IPS DF 6.9 (cell line): ENCODE results near the gene PGAP3.

ENCODE experiments used
- DNase-seq: peaks from one replicate; pipeline ENCODE4 v3.0.0-alpha.2; 2013; ENCODE audit warnings: low read depth, low spot score
- H3K27ac ChIP-seq: one replicate; pipeline ENCODE4 v1.5.1; 2013; ENCODE audit warnings: low read length, control low read depth
- H3K27me3 ChIP-seq: 2 replicates; pipeline ENCODE4 v1.6.1; 2013; ENCODE audit warnings: mild to moderate bottlenecking, low read length; ENCODE audit not compliant: control insufficient read depth, insufficient read depth
- H3K36me3 ChIP-seq: 2 replicates; pipeline ENCODE4 v1.6.1; 2013; ENCODE audit warnings: low read length; ENCODE audit not compliant: control insufficient read depth, insufficient read depth
- H3K4me1 ChIP-seq: 2 replicates; pipeline ENCODE4 v1.6.1; 2013; ENCODE audit warnings: low read length; ENCODE audit not compliant: control insufficient read depth, insufficient read depth
- H3K4me3 ChIP-seq: 2 replicates; pipeline ENCODE4 v1.5.1; 2013; ENCODE audit warnings: mild to moderate bottlenecking, low read length
- H3K9me3 ChIP-seq: 2 replicates; pipeline ENCODE4 v1.6.1; 2013; ENCODE audit warnings: low read length, inconsistent platforms; ENCODE audit not compliant: control insufficient read depth, insufficient read depth
- WGBS: extraction: QIAGEN DNeasy Blood & Tissue Kit; methylation state at CpG from one replicate; pipeline ENCODE4 v1.1.7; 2013; ENCODE audit warnings: mixed read lengths, missing lambda C conversion rate; ENCODE audit not compliant: insufficient read length, insufficient coverage; 5-methylcytosine and 5-hydroxymethylcytosine counted together

Gene PGAP3

DNA sequence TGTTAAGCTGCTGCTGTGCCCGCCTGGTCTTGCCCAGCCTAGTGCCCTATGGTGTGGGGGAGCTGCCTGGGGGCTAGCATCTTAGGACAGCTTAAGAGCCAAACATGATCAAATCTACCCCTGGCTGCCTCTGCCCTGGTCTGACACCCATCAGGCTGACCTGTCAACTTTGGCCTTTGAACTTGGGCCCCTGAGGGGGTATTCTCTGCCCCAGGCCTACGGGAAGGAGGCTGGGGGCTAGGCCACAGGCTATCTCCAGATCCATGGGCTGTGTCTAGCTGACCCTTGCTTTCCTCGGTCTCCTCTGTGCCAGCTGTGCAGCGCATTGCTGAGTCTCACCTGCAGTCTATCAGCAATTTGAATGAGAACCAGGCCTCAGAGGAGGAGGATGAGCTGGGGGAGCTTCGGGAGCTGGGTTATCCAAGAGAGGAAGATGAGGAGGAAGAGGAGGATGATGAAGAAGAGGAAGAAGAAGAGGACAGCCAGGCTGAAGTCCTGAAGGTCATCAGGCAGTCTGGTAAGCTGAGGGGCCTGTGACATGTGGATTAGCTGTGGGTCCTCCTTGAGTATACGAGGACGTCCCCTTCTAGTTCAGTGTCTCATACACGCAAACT, 54.2 kb downstream of the PGAP3 start:
- no peaks in the 10 kb centered on the region for H3K9me3 ChIP-seq
- no peaks in the 10 kb centered on the region for H3K27me3 ChIP-seq
- WGBS: no CpG with 5 or more reads among the region's 8 CpGs
- no peak overlapping the region for H3K27ac ChIP-seq
- no peak for DNase-seq
- no peak overlapping the region for H3K4me3 ChIP-seq
- H3K4me1 ChIP-seq: peaks cover 11% of the 10 kb centered on the region
- H3K36me3 ChIP-seq: no peaks in the 10 kb centered on the region

DNA sequence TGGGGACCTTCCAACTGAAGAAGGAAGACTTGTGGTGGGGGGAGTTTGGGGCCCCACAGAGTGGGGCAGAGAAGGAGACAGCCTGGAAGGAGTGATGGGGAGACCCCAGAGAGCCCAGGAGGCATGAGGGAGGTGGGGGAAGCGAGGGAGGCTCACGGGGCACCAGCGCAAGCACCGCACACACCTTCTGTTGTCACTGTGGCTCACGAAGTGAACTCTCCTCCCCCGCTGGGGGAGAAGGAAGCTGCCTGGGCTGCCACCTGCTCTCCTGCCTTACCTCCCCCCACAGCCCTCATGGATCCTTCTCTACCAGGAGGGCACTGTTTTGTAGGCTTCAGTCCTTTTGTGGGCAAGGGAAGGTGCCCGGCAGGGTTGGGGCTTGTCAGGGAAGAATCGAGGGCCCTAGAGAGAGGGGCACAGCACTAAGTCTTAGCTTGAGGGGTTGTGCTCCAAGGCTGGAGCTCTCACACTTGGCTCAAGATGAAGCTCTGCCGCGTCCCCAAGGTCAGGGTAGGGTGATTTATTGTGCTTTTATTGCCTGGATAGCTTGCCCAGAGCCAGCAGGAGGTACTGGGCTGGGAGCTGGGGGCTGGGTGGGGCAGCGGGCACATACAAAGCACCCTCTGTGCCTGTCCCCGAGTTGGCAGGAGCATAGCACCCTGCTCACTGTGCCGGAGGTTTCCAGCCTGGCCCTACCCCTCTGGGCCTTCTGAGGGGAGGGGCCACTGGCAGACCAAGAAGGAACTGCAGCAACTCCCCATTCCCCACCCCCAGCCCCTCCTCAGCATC, 55.5 kb downstream of the PGAP3 start:
- no peak overlapping the region for H3K4me3 ChIP-seq
- no peaks in the 10 kb centered on the region for H3K9me3 ChIP-seq
- peaks cover 4% of the 10 kb centered on the region for H3K27me3 ChIP-seq
- no peaks in the 10 kb centered on the region for H3K36me3 ChIP-seq
- peaks cover 18% of the 10 kb centered on the region for H3K4me1 ChIP-seq
- WGBS: no CpG with 5 or more reads among the region's 13 CpGs
- H3K27ac ChIP-seq: no peak overlapping the region
- no peak for DNase-seq

DNA sequence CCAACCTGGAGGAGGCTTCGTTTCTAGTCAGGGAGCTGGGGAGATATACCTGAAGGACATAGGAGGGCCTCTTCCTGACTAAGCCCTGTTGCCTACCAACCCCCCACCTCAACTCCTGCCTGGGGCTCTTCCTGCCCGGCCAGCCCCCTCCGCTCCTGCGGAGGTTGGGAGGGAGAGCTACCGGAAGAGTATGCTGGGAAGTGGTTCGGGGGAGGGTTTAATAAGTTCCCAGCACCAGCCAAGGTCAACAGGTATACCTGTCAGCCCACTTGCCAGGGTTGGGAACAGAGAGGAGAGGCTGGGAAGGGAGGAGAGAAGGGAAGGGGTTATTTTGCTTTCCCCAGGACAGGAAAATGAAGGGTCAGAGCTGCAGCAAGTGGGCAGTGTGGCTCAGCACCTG, 56.5 kb downstream of the PGAP3 start:
- Histone ChIP-seq H3K36me3 (no peaks in the 10 kb centered on the region), H3K4me1 (peaks cover 18% of the 10 kb centered on the region), H3K27me3 (peaks cover 4% of the 10 kb centered on the region), H3K9me3 (no peaks in the 10 kb centered on the region), H3K4me3 (no peak overlapping the region), H3K27ac (no peak overlapping the region)
- no peak for DNase-seq
- no CpG with 5 or more reads among the region's 6 CpGs for WGBS

DNA sequence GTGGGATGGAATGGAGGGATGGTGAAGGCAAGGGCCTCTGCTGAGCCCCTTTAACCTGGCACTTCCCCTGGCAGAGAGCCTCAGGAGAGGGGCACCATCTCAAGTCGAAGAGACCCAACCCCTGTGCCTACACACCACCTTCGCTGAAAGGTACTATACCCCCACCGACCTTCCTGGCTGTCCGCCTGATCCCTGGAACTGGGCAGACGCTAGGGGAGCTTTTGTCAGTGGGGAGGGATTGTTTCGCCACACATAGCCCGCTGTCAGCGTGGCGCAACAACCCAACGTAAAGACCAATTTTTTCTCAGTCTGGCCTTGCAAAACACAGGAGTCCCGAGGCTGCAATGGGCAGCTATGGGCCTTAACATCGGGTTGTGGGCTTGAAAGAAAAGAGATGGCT, 58.0 kb downstream of the PGAP3 start:
- no CpG with 5 or more reads among the region's 12 CpGs for WGBS

DNA sequence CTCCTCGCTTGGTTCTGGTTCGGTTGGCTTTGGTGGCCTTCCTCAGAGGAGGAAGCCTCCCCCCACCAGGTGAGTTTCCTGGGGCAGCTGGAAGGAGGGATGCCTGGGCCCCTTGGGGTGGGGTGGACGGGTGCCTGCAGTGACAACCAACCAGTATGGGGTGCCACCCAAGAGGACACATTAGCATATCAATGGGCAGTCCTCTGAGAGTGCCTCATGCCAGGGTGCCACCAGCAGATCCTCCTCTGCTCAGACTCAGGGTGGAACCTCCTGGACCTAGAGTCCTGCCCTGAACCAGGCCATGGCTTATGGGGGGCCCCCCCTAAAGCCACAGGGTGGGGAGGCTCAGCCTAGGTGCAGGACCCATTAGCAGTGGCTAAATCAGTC, 58.4 kb downstream of the PGAP3 start:
- no peak for DNase-seq
- Histone ChIP-seq H3K4me1 (peaks cover 19% of the 10 kb centered on the region), H3K36me3 (no peaks in the 10 kb centered on the region), H3K27me3 (peaks cover 8% of the 10 kb centered on the region), H3K9me3 (no peaks in the 10 kb centered on the region), H3K27ac (no peak overlapping the region), H3K4me3 (no peak overlapping the region)
- WGBS: no CpG with 5 or more reads among the region's 3 CpGs

More for the DNA sequence above, 58.0 kb downstream of the PGAP3 start:
- DNase-seq: no peak
- H3K4me1 ChIP-seq: peaks cover 19% of the 10 kb centered on the region
- H3K4me3 ChIP-seq: no peak overlapping the region
- H3K9me3 ChIP-seq: no peaks in the 10 kb centered on the region
- no peaks in the 10 kb centered on the region for H3K36me3 ChIP-seq
- no peak overlapping the region for H3K27ac ChIP-seq
- peaks cover 6% of the 10 kb centered on the region for H3K27me3 ChIP-seq

DNA sequence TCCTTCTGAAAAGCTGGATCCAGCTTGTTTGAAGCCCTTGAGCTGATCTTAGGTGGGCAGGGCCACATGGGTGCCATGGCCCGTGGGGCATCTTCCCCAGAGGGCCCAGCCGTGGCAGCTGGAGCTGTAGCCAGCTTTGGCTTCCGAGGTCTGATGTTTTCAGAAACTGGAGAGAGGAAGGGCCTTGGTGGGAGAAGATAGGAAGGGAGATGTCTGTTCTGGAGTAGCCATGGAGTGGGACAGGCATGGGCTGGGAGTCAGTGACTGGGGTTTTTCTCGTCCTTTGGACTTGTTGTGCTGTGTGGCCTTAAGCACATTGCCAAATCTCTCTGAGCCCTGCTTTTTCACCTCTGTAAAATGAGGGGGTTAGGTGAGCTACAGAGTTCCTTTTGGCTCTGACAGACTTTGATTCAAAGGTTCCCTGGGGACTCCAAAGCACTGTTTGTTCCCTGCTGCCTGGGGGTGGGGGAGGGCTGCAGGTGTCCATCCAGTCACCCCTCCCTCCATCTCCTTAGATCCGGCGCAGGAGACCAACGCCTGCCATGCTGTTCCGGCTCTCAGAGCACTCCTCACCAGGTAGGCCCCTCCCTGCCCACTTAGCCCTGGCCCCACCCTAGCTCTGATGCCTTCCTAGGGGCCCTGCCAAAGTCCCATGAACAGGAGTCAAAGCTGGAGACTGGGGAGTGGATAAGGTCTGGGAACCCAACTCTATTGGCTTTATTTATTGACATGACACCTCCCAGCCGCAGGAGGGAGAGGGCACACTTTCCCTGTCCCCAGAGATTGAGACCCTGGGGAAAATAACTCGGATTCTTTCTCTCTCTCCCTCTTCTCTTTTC, 59.0 kb downstream of the PGAP3 start:
- no CpG with 5 or more reads among the region's 10 CpGs for WGBS
- DNase-seq: no peak
- H3K27ac ChIP-seq: no peak overlapping the region
- H3K36me3 ChIP-seq: no peaks in the 10 kb centered on the region
- no peak overlapping the region for H3K4me3 ChIP-seq
- H3K27me3 ChIP-seq: peaks cover 8% of the 10 kb centered on the region
- peaks cover 18% of the 10 kb centered on the region for H3K4me1 ChIP-seq
- H3K9me3 ChIP-seq: no peaks in the 10 kb centered on the region

DNA sequence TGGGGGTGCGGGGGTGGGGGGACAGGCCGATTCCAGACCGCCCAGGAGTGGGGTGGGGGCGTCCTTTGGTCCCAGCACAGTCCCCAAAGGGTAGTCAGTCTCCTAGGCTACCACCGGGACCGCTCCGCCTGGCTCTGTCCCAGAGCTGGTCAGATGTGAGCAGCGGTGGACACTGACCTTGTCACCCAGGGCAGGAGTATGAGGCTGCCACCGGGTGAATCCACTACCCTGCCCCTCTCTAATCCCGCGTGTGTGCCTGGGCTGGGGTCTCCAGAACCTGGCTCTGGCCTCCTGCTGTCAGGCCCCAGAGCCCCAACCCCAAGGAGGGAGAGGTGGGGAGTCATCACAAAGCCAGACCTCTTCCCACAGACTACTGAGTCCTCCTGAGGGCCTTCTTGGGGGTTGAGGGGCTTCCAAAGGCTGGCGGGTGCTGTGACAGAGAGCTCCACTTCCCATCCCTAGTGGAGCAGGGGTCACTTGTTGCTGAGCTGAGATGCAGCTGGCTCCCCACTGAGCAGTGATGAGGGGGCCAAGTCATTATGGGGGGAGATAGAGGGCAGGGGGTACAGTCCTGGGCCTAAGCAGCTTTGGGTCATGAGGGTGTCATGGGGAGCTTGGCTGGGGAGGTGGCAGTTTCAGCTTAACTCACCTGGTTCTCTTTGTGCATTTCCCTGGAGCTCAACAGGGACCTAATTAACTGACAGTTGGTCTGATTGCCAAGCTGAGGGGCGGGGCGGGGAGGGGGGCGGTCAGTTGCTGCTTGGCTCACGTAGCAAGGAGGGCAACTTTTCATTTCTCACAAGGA, 59.9 kb downstream of the PGAP3 start:
- WGBS: no CpG with 5 or more reads among the region's 16 CpGs
- Histone ChIP-seq H3K27ac (no peak overlapping the region), H3K27me3 (peaks cover 8% of the 10 kb centered on the region), H3K4me3 (peak overlapping the region; percentile 53; the same call in 1 of the 2 replicates), H3K36me3 (no peaks in the 10 kb centered on the region), H3K4me1 (peaks cover 18% of the 10 kb centered on the region), H3K9me3 (no peaks in the 10 kb centered on the region)
- no peak for DNase-seq

DNA sequence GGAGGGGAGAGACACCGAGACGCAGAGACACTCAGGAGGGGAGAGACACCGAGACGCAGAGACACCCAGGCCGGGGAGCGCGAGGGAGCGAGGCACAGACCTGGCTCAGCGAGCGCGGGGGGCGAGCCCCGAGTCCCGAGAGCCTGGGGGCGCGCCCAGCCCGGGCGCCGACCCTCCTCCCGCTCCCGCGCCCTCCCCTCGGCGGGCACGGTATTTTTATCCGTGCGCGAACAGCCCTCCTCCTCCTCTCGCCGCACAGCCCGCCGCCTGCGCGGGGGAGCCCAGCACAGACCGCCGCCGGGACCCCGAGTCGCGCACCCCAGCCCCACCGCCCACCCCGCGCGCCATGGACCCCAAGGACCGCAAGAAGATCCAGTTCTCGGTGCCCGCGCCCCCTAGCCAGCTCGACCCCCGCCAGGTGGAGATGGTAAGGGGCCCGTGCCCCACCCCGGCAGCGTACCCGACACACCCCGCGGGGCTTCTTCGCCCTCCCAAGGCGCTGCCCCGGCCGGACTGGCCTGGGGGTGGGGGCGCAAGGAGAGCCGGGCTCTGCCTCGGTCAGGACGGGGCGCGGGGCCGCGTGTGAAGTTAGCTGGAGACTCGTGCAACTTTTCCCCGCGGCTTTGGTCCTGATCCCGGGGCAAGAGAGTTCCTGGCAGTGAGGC, 60.7 kb downstream of the PGAP3 start:
- WGBS: no CpG with 5 or more reads among the region's 72 CpGs
- no peaks in the 10 kb centered on the region for H3K9me3 ChIP-seq
- H3K4me1 ChIP-seq: peaks cover 18% of the 10 kb centered on the region
- H3K27ac ChIP-seq: no peak overlapping the region
- no peaks in the 10 kb centered on the region for H3K36me3 ChIP-seq
- H3K27me3 ChIP-seq: peaks cover 8% of the 10 kb centered on the region
- no peak for DNase-seq
- peak overlapping the region; percentile 53 for H3K4me3 ChIP-seq

DNA sequence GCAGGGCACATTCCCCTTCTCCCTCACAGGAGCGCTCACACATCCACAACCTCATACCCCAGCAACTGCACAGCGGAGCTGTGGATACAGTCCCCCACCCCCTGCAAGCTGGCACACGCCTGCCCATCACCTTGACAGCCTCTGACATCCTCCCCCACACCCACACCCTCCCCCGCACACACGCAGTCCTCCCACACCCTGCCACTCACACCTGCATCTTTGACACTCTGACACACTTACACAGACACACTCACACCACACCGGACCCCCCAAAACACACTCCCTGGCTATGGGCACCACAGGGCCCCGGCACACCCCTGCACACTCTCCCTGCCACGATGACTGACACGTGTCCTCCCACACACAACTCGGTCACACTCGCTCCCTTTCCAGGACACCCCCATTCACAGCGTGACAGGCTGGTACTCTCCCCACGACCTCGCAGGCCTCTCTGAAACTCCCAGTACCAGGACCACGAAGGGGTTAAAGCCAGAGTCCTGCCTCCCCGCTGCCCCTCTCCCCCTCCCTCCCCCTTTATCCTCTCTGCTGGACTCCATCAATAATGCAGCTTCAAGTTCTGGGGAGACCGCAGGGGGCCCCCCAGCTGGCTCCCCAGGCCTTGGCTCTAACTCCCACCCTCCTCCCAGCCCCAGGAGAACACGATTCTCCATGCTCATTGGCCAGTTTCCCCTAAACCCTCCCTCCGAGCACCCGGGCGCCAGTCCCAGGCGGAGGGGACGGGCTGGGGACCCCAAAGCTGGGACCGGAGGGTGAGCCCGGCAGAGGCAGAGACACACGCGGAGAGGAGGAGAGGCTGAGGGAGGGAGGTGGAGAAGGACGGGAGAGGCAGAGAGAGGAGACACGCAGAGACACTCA, 61.4 kb downstream of the PGAP3 start, which contains the start of gene PPP1R1B:
TSS of gene PPP1R1B (plus strand) at position 782 of the 876 bp plus-strand sequence. CDS start 441 bp downstream, outside the sequence.
- WGBS: no CpG with 5 or more reads among the region's 29 CpGs
- H3K27me3 ChIP-seq: peaks cover 8% of the 10 kb centered on the region
- H3K4me3 ChIP-seq: peak within 1 kb of the TSS; percentile 53
- DNase-seq: no peak
- no peaks in the 10 kb centered on the region for H3K9me3 ChIP-seq
- no peak within 1 kb of the TSS for H3K27ac ChIP-seq
- peaks cover 15% of the 10 kb centered on the region for H3K4me1 ChIP-seq
- no peaks in the 10 kb centered on the region for H3K36me3 ChIP-seq
